Tibial nerve (tissue), 4 donors: ENCODE results near the gene CNGA3. TPM values are rescaled to one million over a fixed set of nuclear protein-coding genes. Genes with fewer than 3 reads are reported as not detected.
"Not testable (repeated sequence)": the region's sequence is repeated elsewhere in the genome, so short reads cannot be mapped to it uniquely, and the experiment has no call there.

Experiments used
- DNase-seq, 2 donors: peaks; one replicate each; pipeline ENCODE4 v3.0.0-alpha.2; 2019; ENCODE audit warnings: low spot score in 2 of 2
- H3K27ac ChIP-seq, 4 donors: fragments of 200-600 bp; sonication (generic) in 3 of 4; one replicate each; pipeline ENCODE4 v1.5.1; 2017 to 2019; ENCODE audit warnings: mild to moderate bottlenecking in 1 of 4
- H3K27me3 ChIP-seq, 2 donors: fragments of 200-600 bp; sonication (generic) in 1 of 2; one replicate each; pipeline versions ENCODE4 v1.5.1 to v1.6.0; 2017 to 2019
- H3K36me3 ChIP-seq, 3 donors: fragments of 200-600 bp; sonication (generic); one replicate each; pipeline ENCODE4 v1.5.1; 2018 to 2019
- H3K4me1 ChIP-seq, 4 donors: fragments of 200-600 bp; sonication (generic) in 3 of 4; one replicate each; pipeline ENCODE4 v1.5.1; 2017 to 2019
- H3K4me3 ChIP-seq, 4 donors: fragments of 200-600 bp; sonication (generic) in 3 of 4; one replicate each; pipeline ENCODE4 v1.5.1; 2017 to 2019; ENCODE audit warnings: mild to moderate bottlenecking in 1 of 4, moderate library complexity in 1 of 4
- H3K9me3 ChIP-seq, 4 donors: fragments of 200-600 bp; sonication (generic) in 3 of 4; one replicate each; pipeline ENCODE4 v1.5.1; 2017 to 2019
- EP300 ChIP-seq, 2 donors: sonication (generic); formaldehyde crosslinking; IDR thresholded peaks; one replicate each; pipeline ENCODE4 v1.6.1; 2017; ENCODE audit warnings: antibody characterized with exemption in 2 of 2, mild to moderate bottlenecking in 1 of 2
- POLR2A ChIP-seq, 2 donors: fragments of 450-650 bp; IDR thresholded peaks; one replicate each; pipeline ENCODE4 v1.6.1; 2017; ENCODE audit warnings: antibody characterized with exemption in 2 of 2, mild to moderate bottlenecking in 2 of 2, moderate library complexity in 2 of 2
- WGBS, 2 donors: methylation state at CpG; one replicate each; pipeline ENCODE4 v1.1.5; 2018; 5-methylcytosine and 5-hydroxymethylcytosine counted together
- total RNA-seq, 4 donors: library from RNA; depleted of rRNA; stranded (reverse); fragments of >200 nt; gene quantifications; one replicate each; pipeline ENCODE4 v1.1.0, GENCODE V29; 2016
- TF ChIP-seq, protein P1 (sequence below), 5 experiments: fragments of 200-600 bp in 3 of 5; fragments of 450-650 bp in 2 of 5; sonication (generic) in 3 of 5; IDR thresholded peaks; one replicate each; pipeline ENCODE4 v1.5.1; 2016 to 2019; ENCODE audit warnings: antibody characterized with exemption in 5 of 5, mild to moderate bottlenecking in 3 of 5, moderate library complexity in 2 of 5

Gene CNGA3
- total RNA-seq, 4 donors from 2014 or later: 0.30 to 1.3 TPM; not detected in 2

DNA sequence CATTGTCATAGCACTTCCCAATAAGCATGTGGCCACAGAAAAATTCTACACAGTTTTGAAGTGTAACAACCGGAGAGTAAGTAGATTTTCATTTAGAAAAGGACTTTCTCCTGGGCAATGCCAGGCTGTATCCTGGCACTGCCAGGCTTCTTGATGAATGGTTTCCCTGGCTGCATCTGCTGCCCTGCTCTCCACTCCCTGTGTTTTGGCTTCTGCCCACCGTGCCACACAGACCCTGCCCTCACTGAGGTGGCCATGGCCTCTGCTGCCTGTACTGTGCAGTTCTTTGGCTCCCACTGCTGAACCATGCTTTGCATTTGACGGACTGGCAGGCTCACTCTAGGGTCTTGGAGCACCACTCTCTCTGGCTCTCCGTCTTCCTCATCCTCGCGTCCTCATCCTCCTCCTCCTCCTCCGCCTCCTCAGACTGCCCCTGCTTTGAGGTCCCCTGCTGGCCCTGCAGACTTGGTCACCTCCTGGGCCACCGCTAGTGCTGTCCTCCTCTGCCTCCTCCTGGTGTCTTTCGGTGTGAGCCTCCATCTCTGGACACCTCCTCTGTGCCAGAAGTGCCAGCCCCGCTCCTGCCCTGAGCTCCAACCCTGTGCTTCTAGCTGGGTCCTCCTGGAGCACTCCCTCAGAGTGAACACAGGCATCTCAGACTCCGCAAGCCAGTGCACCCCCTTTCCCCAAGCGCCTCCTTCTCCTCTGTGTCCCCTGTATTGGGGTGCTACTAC lies 45.9 kb upstream of the CNGA3 start:
- Histone ChIP-seq H3K9me3 (no peaks in the 10 kb centered on the region), H3K4me1 (no peaks in the 10 kb centered on the region), H3K27ac (no peak overlapping the region), H3K36me3 (no peaks in the 10 kb centered on the region), H3K27me3 (no peaks in the 10 kb centered on the region), H3K4me3 (no peak overlapping the region)
- no peak for TF ChIP-seq EP300 (IDR thresholded peaks at IDR 0.05)
- TF ChIP-seq, protein P1, sequence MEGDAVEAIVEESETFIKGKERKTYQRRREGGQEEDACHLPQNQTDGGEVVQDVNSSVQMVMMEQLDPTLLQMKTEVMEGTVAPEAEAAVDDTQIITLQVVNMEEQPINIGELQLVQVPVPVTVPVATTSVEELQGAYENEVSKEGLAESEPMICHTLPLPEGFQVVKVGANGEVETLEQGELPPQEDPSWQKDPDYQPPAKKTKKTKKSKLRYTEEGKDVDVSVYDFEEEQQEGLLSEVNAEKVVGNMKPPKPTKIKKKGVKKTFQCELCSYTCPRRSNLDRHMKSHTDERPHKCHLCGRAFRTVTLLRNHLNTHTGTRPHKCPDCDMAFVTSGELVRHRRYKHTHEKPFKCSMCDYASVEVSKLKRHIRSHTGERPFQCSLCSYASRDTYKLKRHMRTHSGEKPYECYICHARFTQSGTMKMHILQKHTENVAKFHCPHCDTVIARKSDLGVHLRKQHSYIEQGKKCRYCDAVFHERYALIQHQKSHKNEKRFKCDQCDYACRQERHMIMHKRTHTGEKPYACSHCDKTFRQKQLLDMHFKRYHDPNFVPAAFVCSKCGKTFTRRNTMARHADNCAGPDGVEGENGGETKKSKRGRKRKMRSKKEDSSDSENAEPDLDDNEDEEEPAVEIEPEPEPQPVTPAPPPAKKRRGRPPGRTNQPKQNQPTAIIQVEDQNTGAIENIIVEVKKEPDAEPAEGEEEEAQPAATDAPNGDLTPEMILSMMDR (IDR thresholded peaks at IDR 0.05): no peak
- TF ChIP-seq POLR2A (IDR thresholded peaks at IDR 0.05): no peak
- DNase-seq: no peak
- 88 to 91% methylated on average over 12 of the region's 12 CpGs for WGBS, 2 donors

- Histone ChIP-seq H3K27ac (no peak overlapping the region), H3K9me3 (no peaks in the 10 kb centered on the region), H3K36me3 (no peaks in the 10 kb centered on the region), H3K4me3 (no peak overlapping the region), H3K4me1 (no peaks in the 10 kb centered on the region), H3K27me3 (no peaks in the 10 kb centered on the region)
- no peak for TF ChIP-seq POLR2A (IDR thresholded peaks at IDR 0.05)
- TF ChIP-seq, protein P1 (IDR thresholded peaks at IDR 0.05): no peak
- no peak for TF ChIP-seq EP300 (IDR thresholded peaks at IDR 0.05)
- WGBS, 2 donors: 50 to 51% methylated on average over 5 of the region's 5 CpGs
- no peak for DNase-seq
Observed at GRCh38 chr2:98301469-98301868, 44.8 kb upstream of the CNGA3 start.

- not testable (repeated sequence) for H3K27ac ChIP-seq, H3K4me3 ChIP-seq, H3K9me3 ChIP-seq, DNase-seq, H3K36me3 ChIP-seq, H3K4me1 ChIP-seq
- 74 to 75% methylated on average over 9 of the region's 9 CpGs for WGBS, 2 donors
- H3K27me3 ChIP-seq: peaks cover 0 to 11% of the 10 kb centered on the region in 2 donors
Observed at GRCh38 chr2:98307131-98307696, 39.0 kb upstream of the CNGA3 start.

DNA sequence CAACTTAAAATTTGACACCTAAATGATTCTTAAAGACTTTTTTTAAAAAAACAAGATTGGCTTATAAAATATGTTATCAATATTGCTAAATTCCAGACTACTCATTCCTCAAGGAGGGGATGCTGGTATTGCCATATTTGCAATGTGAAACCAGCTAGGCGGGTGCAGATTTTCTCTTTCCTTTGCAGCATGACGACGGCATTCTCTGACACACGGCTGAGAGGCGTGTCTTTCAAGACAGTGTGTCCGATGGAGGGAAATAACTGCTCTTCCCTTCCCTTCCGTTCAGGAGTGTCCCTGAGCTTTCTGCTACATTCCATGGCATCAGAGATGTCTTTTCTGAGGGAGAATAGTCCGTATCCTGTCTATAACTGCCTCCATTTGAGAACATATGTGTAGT lies 38.2 kb upstream of the CNGA3 start:
- peaks cover 0 to 11% of the 10 kb centered on the region in 2 donors for H3K27me3 ChIP-seq
- WGBS, 2 donors: 45 to 50% methylated on average over 8 of the region's 8 CpGs
- DNase-seq: no peak
- no peak overlapping the region for H3K27ac ChIP-seq
- H3K36me3 ChIP-seq: no peaks in the 10 kb centered on the region
- H3K4me3 ChIP-seq: no peak overlapping the region
- H3K4me1 ChIP-seq: no peaks in the 10 kb centered on the region
- no peak for TF ChIP-seq EP300 (IDR thresholded peaks at IDR 0.05)
- TF ChIP-seq, protein P1 (IDR thresholded peaks at IDR 0.05): no peak
- TF ChIP-seq POLR2A (IDR thresholded peaks at IDR 0.05): no peak
- no peaks in the 10 kb centered on the region for H3K9me3 ChIP-seq

- Histone ChIP-seq H3K9me3 (no peaks in the 10 kb centered on the region), H3K4me3 (no peak overlapping the region), H3K36me3 (no peaks in the 10 kb centered on the region), H3K4me1 (no peaks in the 10 kb centered on the region), H3K27me3 (peaks cover 0 to 11% of the 10 kb centered on the region in 2 donors), H3K27ac (no peak overlapping the region)
- 62 to 72% methylated on average over 4 of the region's 4 CpGs for WGBS, 2 donors
- no peak for TF ChIP-seq EP300 (IDR thresholded peaks at IDR 0.05)
- TF ChIP-seq, protein P1 (IDR thresholded peaks at IDR 0.05): no peak
- no peak for TF ChIP-seq POLR2A (IDR thresholded peaks at IDR 0.05)
- DNase-seq: no peak
Observed at GRCh38 chr2:98308532-98308931, 37.7 kb upstream of the CNGA3 start.
